Measurements from ENCODE around the gene ZBTB47.

- no peak for TF ChIP-seq POLR2A (IDR thresholded peaks at IDR 0.05; ENCODE audit: low read depth, low read length)
- TF ChIP-seq POLR2AphosphoS5 (IDR thresholded peaks at IDR 0.05; ENCODE audit: low read depth, low read length) = no peak
These were observed 37.5 kb downstream of the ZBTB47 start for GRCh38 chr3:42690766-42691680.
